B cell (primary cell): ENCODE data around the gene VTCN1. TPM values are rescaled to one million over a fixed set of nuclear protein-coding genes. Genes with fewer than 3 reads are reported as not detected.

Source experiments
- ATAC-seq: fragments of 200-7000 bp; cut with Tn5 transposase; one replicate; pipeline ENCODE4 v1.10.0; 2021; ENCODE audit warnings: low read depth, mild to moderate bottlenecking, moderate number of reproducible peaks, moderate library complexity
- CTCF ChIA-PET: fragments of 350-600 bp; sonication (Branson Sonifier 250); formaldehyde crosslinking; loops from one replicate; lab custom pipeline; 2021; ENCODE audit warnings: antibody characterized with exemption, inconsistent platforms; lab: Charles Lee
- POLR2A ChIA-PET: fragments of 350-600 bp; sonication (Branson Sonifier 250); formaldehyde crosslinking; loops from one replicate; lab custom pipeline; 2021; ENCODE audit warnings: antibody characterized with exemption; lab: Charles Lee
- DNase-seq: peaks from one replicate; pipeline ENCODE4 v3.0.0; 2013
- H2AFZ ChIP-seq: 2 replicates; pipeline ENCODE4 v1.6.1; 2012; ENCODE audit warnings: mild to moderate bottlenecking, low read depth, low read length; ENCODE audit not compliant: insufficient read depth, poor library complexity, severe bottlenecking
- H3K27ac ChIP-seq, 2 donors: 1 replicate in 1 of 2; 2 replicates in 1 of 2; pipeline ENCODE4 v1.5.1; 2012 to 2013; ENCODE audit warnings: low read length in 2 of 2, mild to moderate bottlenecking in 2 of 2, moderate library complexity in 1 of 2
- H3K27me3 ChIP-seq, 4 experiments: fragments of 200-600 bp in 1 of 4; sonication (generic) in 1 of 4; replicated peaks in 1 of 4; 1 replicate in 2 of 4; 2 replicates in 2 of 4; pipeline versions ENCODE4 v1.6.1 to v1.7.0; 2013 to 2016; ENCODE audit warnings: low read length in 3 of 4, mild to moderate bottlenecking in 2 of 4, mixed read lengths in 1 of 4, moderate library complexity in 1 of 4; ENCODE audit not compliant: insufficient read depth in 4 of 4, control insufficient read depth in 3 of 4; ENCODE audit errors: control extremely low read depth in 1 of 4
- H3K36me3 ChIP-seq, 2 experiments: replicated peaks in 1 of 2; 1 replicate in 1 of 2; 2 replicates in 1 of 2; pipeline versions ENCODE4 v1.6.1 to v1.7.1; 2013; ENCODE audit warnings: low read length in 1 of 2; ENCODE audit not compliant: insufficient read depth in 2 of 2, control insufficient read depth in 1 of 2; ENCODE audit errors: control extremely low read depth in 1 of 2, extremely low read depth in 1 of 2
- H3K4me1 ChIP-seq, 2 donors: fragments of 200-600 bp in 1 of 2; sonication (generic) in 1 of 2; 1 replicate in 1 of 2; 2 replicates in 1 of 2; pipeline versions ENCODE4 v1.5.1 to v1.6.1; 2013 to 2017; ENCODE audit warnings: low read length in 2 of 2; ENCODE audit not compliant: control insufficient read depth in 2 of 2, insufficient read depth in 2 of 2
- H3K4me2 ChIP-seq: replicated peaks from 2 replicates; pipeline ENCODE3; 2012; ENCODE audit warnings: mild to moderate bottlenecking, low read depth, low read length; ENCODE audit not compliant: poor library complexity, severe bottlenecking
- H3K4me3 ChIP-seq, 5 experiments: fragments of 200-600 bp in 1 of 5; sonication (generic) in 1 of 5; 1 replicate in 3 of 5; 2 replicates in 2 of 5; pipeline versions ENCODE4 v1.5.1 to v1.7.0; 2011 to 2016; ENCODE audit warnings: low read length in 4 of 5, mild to moderate bottlenecking in 4 of 5, low read depth in 2 of 5, control low read depth in 1 of 5, moderate library complexity in 1 of 5; ENCODE audit not compliant: insufficient read depth in 1 of 5; ENCODE audit errors: control extremely low read depth in 1 of 5, extremely low read depth in 1 of 5
- H3K79me2 ChIP-seq: fragments of 200-600 bp; sonication (generic); one replicate; pipeline ENCODE4 v1.6.0; 2016; ENCODE audit warnings: low read length; ENCODE audit not compliant: control insufficient read depth, insufficient read depth
- H3K9ac ChIP-seq: fragments of 200-600 bp; sonication (generic); 2 replicates; pipeline ENCODE4 v1.6.1; 2017; ENCODE audit warnings: mild to moderate bottlenecking, low read length, moderate library complexity
- H3K9me3 ChIP-seq, 3 donors: one replicate each; pipeline versions ENCODE4 v1.6.1 to v1.7.1; 2013; ENCODE audit warnings: low read length in 2 of 3; ENCODE audit not compliant: control insufficient read depth in 2 of 3, insufficient read depth in 1 of 3; ENCODE audit errors: control extremely low read depth in 1 of 3
- H4K20me1 ChIP-seq: 2 replicates; pipeline ENCODE4 v1.6.0; 2012; ENCODE audit warnings: mild to moderate bottlenecking, low read length; ENCODE audit not compliant: insufficient read depth, control insufficient read depth, poor library complexity, severe bottlenecking
- H3K27ac Mint-ChIP-seq: one replicate; pipeline ENCODE4 v1.8.0; 2021; ENCODE audit warnings: mixed read lengths
- H3K27me3 Mint-ChIP-seq: one replicate; pipeline ENCODE4 v1.8.0; 2021; ENCODE audit warnings: mixed read lengths
- H3K4me1 Mint-ChIP-seq: one replicate; pipeline ENCODE4 v1.8.0; 2021; ENCODE audit warnings: mixed read lengths
- H3K4me3 Mint-ChIP-seq: one replicate; pipeline ENCODE4 v1.8.0; 2021; ENCODE audit warnings: mixed read lengths
- H3K9me3 Mint-ChIP-seq: one replicate; pipeline ENCODE4 v1.8.0; 2022; ENCODE audit warnings: mixed read lengths; ENCODE audit not compliant: insufficient read depth
- EZH2 ChIP-seq: IDR thresholded peaks from 2 replicates; pipeline ENCODE4 v1.6.1; 2012; ENCODE audit warnings: borderline replicate concordance, low read depth, mild to moderate bottlenecking, moderate library complexity, low read length; ENCODE audit not compliant: insufficient read depth, poor library complexity, severe bottlenecking
- WGBS: methylation state at CpG from one replicate; pipeline ENCODE4 v1.1.5; 2013; ENCODE audit warnings: missing lambda C conversion rate; ENCODE audit not compliant: insufficient coverage; 5-methylcytosine and 5-hydroxymethylcytosine counted together
- intact Hi-C: fragments of 100-400 bp; cut with micrococcal nuclease; formaldehyde crosslinking; loops from one replicate; pipeline ENCODE4 v1.10.0; 2022
- polyA plus RNA-seq: library from polyadenylated mRNA; depleted of rRNA; stranded (reverse); fragments of >200 nt; gene quantifications from 2 replicates; pipeline ENCODE4 v1.2.3, GENCODE V29; 2012
- total RNA-seq, 2 donors: library from RNA; stranded (reverse); fragments of 120-200 nt in 1 of 2; gene quantifications; 1 replicate in 1 of 2; 2 replicates in 1 of 2; pipeline versions ENCODE4 v1.2.3 to v1.2.4, GENCODE V29; 2013 to 2022
- TF ChIP-seq, protein P1 (sequence below): fragments of 200-600 bp; IDR thresholded peaks from one replicate; pipeline ENCODE4 v1.8.0; 2022; ENCODE audit warnings: antibody characterized with exemption, mild to moderate bottlenecking

The VTCN1 gene
- total and polyA plus RNA-seq, 2 donors (not counting 1 experiment from before 2014, with no cell fraction given): not detected

DNA sequence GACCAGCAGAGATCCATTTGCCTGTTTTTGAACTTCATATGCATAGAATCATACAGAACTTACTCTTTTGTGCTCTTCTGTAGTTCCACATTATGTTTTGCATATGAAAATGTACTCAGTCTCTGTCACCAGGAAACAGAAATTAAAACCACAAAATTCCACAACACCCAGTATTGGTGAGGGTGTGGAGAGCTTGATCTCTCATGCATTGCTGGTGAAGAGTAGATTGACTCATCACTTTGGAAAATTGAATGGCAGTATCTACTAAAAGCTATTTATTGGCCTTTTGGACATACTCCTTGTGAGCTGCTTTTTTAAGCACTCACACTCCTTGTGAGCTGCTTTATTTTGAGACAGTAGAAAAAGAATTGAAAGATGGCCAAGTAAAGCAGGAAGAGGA, 43.3 kb downstream of the VTCN1 start:
- no peak overlapping the region for H3K9ac ChIP-seq
- no peak for ATAC-seq
- TF ChIP-seq, protein P1, sequence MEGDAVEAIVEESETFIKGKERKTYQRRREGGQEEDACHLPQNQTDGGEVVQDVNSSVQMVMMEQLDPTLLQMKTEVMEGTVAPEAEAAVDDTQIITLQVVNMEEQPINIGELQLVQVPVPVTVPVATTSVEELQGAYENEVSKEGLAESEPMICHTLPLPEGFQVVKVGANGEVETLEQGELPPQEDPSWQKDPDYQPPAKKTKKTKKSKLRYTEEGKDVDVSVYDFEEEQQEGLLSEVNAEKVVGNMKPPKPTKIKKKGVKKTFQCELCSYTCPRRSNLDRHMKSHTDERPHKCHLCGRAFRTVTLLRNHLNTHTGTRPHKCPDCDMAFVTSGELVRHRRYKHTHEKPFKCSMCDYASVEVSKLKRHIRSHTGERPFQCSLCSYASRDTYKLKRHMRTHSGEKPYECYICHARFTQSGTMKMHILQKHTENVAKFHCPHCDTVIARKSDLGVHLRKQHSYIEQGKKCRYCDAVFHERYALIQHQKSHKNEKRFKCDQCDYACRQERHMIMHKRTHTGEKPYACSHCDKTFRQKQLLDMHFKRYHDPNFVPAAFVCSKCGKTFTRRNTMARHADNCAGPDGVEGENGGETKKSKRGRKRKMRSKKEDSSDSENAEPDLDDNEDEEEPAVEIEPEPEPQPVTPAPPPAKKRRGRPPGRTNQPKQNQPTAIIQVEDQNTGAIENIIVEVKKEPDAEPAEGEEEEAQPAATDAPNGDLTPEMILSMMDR: no peak
- TF ChIP-seq EZH2: no peak

GRCh38 chr1:117166076-117166475, 44.7 kb downstream of the VTCN1 start:
- Histone ChIP-seq H3K4me2 (no peak overlapping the region), H3K4me1 (no peaks in the 10 kb centered on the region), H4K20me1 (no peaks in the 10 kb centered on the region), H3K27me3 (peaks cover 0 to 6% (median 1%) of the 10 kb centered on the region in 4 experiments), H3K9ac (no peak overlapping the region), H3K27ac (no peak overlapping the region), H3K79me2 (no peaks in the 10 kb centered on the region), H3K9me3 (peaks cover 0 to 1% (median 0%) of the 10 kb centered on the region in 3 donors), H3K36me3 (no peaks in the 10 kb centered on the region), H2AFZ (no peak overlapping the region), H3K4me3 (no peak overlapping the region)
- TF ChIP-seq EZH2: no peak
- TF ChIP-seq, protein P1: no peak
- Mint-ChIP-seq H3K9me3 (no peaks in the 10 kb centered on the region), H3K4me3 (no peak overlapping the region), H3K4me1 (no peaks in the 10 kb centered on the region), H3K27me3 (peaks cover 24% of the 10 kb centered on the region), H3K27ac (no peak overlapping the region)
- DNase-seq: no peak
- ATAC-seq: no peak
- WGBS: no CpG with 5 or more reads among the region's 2 CpGs
- POLR2A ChIA-PET: no interaction called here
- CTCF ChIA-PET: no interaction called here
- intact Hi-C loops: no loop called here

More for the DNA sequence above, 43.3 kb downstream of the VTCN1 start:
- Histone ChIP-seq H3K79me2 (no peaks in the 10 kb centered on the region), H3K27ac (no peak overlapping the region), H3K4me3 (no peak overlapping the region), H3K36me3 (no peaks in the 10 kb centered on the region), H3K4me2 (no peak overlapping the region), H4K20me1 (no peaks in the 10 kb centered on the region), H3K9me3 (peaks cover 0 to 3% (median 1%) of the 10 kb centered on the region in 3 donors), H3K4me1 (no peaks in the 10 kb centered on the region), H2AFZ (no peak overlapping the region), H3K27me3 (peaks cover 0 to 6% (median 1%) of the 10 kb centered on the region in 4 experiments)
- H3K27ac Mint-ChIP-seq: no peak overlapping the region
- no peaks in the 10 kb centered on the region for H3K4me1 Mint-ChIP-seq
- CTCF ChIA-PET: no interaction called here
- POLR2A ChIA-PET: no interaction called here
- H3K27me3 Mint-ChIP-seq: peaks cover 11% of the 10 kb centered on the region
- H3K4me3 Mint-ChIP-seq: no peak overlapping the region
- H3K9me3 Mint-ChIP-seq: no peaks in the 10 kb centered on the region
- intact Hi-C loops: no loop called here
- DNase-seq: no peak
